GM18951 (cell line): Measurements from ENCODE around the gene PHF3.

Experiments
- POLR2A ChIP-seq: IDR thresholded peaks from 4 replicates; pipeline ENCODE4 v1.6.1; 2011; ENCODE audit warnings: mild to moderate bottlenecking; ENCODE audit not compliant: insufficient read length, insufficient read depth; ENCODE audit errors: extremely low read depth
- in situ Hi-C: fragments of 300-500 bp; cut with MboI; formaldehyde crosslinking; loops from one replicate; pipeline ENCODE4 v1.12.0; 2022; ENCODE audit warnings: low sequenced_read_pairs, mixed read lengths, inconsistent platforms; ENCODE audit not compliant: unreplicated experiment

Gene PHF3, protein sequence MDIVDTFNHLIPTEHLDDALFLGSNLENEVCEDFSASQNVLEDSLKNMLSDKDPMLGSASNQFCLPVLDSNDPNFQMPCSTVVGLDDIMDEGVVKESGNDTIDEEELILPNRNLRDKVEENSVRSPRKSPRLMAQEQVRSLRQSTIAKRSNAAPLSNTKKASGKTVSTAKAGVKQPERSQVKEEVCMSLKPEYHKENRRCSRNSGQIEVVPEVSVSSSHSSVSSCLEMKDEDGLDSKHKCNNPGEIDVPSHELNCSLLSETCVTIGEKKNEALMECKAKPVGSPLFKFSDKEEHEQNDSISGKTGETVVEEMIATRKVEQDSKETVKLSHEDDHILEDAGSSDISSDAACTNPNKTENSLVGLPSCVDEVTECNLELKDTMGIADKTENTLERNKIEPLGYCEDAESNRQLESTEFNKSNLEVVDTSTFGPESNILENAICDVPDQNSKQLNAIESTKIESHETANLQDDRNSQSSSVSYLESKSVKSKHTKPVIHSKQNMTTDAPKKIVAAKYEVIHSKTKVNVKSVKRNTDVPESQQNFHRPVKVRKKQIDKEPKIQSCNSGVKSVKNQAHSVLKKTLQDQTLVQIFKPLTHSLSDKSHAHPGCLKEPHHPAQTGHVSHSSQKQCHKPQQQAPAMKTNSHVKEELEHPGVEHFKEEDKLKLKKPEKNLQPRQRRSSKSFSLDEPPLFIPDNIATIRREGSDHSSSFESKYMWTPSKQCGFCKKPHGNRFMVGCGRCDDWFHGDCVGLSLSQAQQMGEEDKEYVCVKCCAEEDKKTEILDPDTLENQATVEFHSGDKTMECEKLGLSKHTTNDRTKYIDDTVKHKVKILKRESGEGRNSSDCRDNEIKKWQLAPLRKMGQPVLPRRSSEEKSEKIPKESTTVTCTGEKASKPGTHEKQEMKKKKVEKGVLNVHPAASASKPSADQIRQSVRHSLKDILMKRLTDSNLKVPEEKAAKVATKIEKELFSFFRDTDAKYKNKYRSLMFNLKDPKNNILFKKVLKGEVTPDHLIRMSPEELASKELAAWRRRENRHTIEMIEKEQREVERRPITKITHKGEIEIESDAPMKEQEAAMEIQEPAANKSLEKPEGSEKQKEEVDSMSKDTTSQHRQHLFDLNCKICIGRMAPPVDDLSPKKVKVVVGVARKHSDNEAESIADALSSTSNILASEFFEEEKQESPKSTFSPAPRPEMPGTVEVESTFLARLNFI (N-terminal part only)

DNA sequence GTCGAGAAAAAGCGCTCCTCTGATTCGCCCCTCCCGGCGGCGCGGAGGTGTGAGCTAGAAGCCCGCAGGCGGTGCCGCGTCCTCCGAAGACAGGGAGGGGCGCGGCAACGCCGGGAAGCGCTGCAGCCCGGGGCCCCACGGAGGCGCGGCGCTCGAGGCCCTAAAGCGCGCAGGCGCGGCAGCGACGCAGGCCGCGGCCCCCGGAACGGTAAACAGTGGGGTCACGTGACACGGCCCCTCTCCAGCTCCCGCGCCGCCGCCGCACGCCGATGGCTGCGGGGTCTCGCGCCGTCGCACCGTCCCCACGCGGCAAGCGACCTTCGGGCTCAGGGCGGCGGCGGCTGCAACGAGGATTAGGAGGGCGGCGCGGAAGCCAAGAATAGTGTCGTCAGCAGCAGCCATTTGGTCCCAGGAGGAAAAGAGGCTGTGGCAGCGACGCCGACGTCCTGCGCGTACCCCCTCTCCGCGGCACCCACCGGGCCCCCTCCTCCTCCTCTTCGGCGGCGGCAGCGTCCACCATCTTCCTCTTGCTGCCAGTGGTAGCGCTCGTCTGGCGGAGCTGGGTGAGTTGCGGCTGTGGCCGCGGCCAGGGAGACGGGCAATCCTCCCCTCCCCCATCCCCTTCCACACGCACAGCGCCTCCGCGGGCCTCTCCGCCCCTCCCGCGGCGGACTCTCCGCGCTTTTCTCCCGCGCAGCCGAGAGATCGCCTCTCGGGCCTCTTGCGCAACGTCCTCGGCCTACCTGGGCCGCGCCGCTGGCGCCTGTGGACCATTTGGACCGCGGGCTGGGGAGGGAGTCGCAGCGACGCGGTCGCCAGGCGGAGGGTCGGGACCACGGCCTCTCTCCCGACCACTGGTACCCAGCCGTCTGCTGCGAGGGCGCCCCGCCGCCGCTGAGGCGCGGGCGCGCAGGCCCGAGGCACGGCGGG, at the start of gene PHF3:
TSS of gene PHF3 (plus strand) at position 215 of the 930 bp plus-strand sequence. CDS start 10,750 bp downstream, outside the sequence.
- in situ Hi-C loops = no loop called here
- TF ChIP-seq POLR2A = peak; percentile 76

- in situ Hi-C loops = loop anchor here (10.0 kb wide), 1 partner anchor 175 kb away; no protein-coding TSS in a partner anchor
- TF ChIP-seq POLR2A = no peak
Measured at GRCh38 chr6:63589952-63590411, 45.6 kb upstream of the PHF3 start.

DNA sequence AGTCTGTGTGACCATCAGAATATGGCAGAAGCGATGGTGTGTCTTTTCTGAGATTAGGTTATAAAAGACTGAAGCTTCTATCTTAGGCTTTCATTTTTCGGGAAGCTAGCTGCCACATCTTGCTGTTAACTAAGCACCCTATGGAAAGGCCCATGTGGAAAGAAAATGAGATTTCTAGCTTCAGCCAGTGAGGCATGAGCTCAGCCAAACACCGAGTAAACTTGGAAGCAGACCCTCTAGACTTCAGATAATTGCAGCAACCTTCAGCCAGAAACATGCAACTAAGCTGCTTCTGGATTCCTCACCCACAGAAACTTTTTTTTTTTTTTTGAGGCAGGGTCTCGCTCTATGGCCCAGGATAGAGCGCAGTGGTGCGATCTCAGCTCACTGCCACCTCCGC, 42.7 kb upstream of the PHF3 start:
- no peak for TF ChIP-seq POLR2A
- in situ Hi-C loops = loop anchor here (10.0 kb wide), 1 partner anchor 172 kb away; no protein-coding TSS in a partner anchor

GRCh38 chr6:63597141-63598048, 38.2 kb upstream of the PHF3 start:
- in situ Hi-C loops = loop anchor here (10.0 kb wide), 1 partner anchor 167 kb away; no protein-coding TSS in a partner anchor
- TF ChIP-seq POLR2A = no peak

DNA sequence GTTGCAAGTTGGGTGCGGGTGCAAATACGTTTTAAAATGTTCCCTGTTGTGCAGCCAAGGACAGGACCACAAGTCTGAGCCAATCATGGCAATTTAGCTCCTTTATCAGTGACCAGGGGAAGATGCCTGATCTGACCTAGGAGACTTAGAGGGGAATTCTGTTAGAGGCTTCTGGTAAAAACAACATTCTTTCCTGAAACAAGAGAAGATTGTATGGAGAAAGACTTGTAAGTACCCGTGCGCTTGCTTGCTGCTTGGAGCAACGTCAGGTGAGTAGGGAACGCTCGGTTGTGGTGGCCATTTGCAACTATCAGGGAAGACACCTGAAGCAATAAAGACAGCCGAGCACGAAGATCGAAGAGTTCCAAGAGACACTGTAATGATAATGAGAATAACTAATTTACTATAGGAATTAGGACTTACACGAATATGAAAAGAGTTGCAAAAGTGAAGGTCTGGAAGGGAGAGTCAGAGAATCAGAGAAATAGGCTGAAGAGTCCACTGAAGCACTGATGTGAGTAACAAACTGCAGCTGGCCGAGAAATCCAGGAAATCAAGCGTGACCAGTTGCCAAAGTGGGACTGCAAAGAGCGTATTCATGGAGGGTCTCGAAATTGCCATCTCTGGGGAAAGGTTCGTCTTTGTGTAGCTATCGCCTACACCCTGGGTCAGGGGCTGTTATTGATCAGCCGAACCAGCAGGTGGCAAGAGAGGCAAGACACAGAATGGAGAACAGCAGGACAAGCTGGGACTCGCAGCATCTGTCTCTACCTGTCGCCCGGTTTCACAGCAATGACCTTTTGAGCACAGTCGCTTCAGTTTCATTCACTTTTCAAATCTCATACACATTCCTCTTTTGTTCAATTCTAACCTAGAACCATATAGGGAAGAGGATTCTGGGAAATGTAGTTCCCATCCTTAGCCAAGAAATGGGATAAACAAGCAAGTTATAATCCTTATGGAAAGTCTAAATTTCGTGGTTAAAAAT, 37.3 kb upstream of the PHF3 start:
- peak; percentile 21 for TF ChIP-seq POLR2A
- in situ Hi-C loops = loop anchor here (10.0 kb wide), 1 partner anchor 166 kb away; no protein-coding TSS in a partner anchor

DNA sequence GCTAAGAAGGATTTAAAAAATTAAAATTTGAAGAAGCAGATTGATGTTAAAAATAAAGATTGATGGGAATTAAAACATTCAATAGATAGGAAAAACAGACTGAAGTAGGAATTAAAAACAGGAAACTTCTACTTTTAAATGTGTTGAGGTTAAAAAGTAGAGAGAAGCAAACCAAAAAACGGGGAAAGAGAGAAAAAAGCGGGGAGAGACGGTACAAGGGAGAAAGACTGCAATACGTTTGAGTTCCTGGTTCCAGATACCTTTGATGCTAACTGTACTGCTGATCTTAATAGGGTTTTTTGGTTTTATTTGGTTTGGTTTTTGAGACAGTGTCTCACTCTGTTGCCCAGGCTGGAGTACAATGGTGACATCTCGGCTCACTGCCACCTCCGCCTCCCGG, 36.4 kb upstream of the PHF3 start:
- no peak for TF ChIP-seq POLR2A
- in situ Hi-C loops = loop anchor here (10.0 kb wide), 1 partner anchor 166 kb away; no protein-coding TSS in a partner anchor

GRCh38 chr6:63600136-63600535, 35.5 kb upstream of the PHF3 start:
- TF ChIP-seq POLR2A = no peak
- in situ Hi-C loops = no loop called here

DNA sequence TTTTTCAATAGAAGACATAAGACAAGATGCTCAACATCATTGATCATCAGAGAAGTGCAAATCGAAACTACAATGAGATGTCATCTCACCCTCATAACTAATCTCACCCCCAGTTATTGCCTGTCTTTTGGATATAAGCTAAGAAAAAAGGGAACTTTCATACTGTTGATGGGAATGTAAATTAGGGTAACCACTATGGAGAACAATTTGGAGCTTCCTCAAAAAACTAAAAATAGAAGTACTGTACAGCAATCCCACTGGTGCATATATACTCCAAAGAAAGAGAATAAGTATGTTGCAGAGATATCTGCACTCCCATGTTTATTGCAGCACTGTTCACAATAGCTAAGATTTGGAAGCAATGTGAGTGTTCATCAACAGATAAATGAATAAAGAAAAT, 26.4 kb upstream of the PHF3 start:
- in situ Hi-C loops = no loop called here
- no peak for TF ChIP-seq POLR2A

DNA sequence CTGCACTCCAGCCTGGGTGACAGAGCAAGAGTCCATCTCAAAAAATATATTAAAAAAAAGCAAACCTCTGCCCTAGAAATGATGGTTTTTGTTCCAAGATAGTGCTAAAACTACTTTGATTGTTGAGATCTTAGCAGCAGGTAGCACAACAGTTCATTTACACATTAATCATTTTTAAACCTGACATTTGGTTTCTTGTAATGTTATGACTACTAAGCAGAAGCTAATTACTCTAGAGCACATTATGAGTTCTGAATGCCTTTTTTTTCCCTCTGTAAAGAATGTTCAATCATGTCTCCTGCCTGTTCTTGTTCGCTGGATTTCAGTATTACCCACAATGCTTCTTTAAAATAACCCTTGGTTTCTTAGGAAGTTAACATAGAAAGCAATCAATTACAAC, 24.7 kb upstream of the PHF3 start:
- TF ChIP-seq POLR2A = no peak
- in situ Hi-C loops = no loop called here

- no peak for TF ChIP-seq POLR2A
- in situ Hi-C loops = no loop called here
Measured at GRCh38 chr6:63611560-63611959, 24.0 kb upstream of the PHF3 start.
